OCI-LY3 (cell line): ENCODE results near the gene EEF2K.

Source experiments
- H2AFZ ChIP-seq: fragments of 200-600, 300-600 bp; shearing (Covaris generic); 2 replicates; pipeline ENCODE4 v1.6.0; 2014; ENCODE audit warnings: antibody characterized with exemption, low read depth, low read length
- H3K27ac ChIP-seq: fragments of 200-600, 300-600 bp; sonication (generic); 2 replicates; pipeline ENCODE4 v1.5.1; 2014; ENCODE audit warnings: mild to moderate bottlenecking, low read length, moderate library complexity, mixed read lengths
- H3K27me3 ChIP-seq: fragments of 200-600, 300-600 bp; sonication (generic); 2 replicates; pipeline ENCODE4 v1.6.1; 2014; ENCODE audit warnings: low read depth, low read length, mixed read lengths
- H3K36me3 ChIP-seq: fragments of 200-600, 300-600 bp; sonication (generic); replicated peaks from 2 replicates; pipeline ENCODE3; 2014; ENCODE audit warnings: low read depth, low read length, mixed read lengths
- H3K4me1 ChIP-seq: fragments of 300-600, 200-600 bp; sonication (generic); 2 replicates; pipeline ENCODE4 v1.6.1; 2014; ENCODE audit warnings: low read length, mixed read lengths
- H3K4me2 ChIP-seq: fragments of 200-600, 300-600 bp; sonication (generic); 2 replicates; pipeline ENCODE4 v1.6.1; 2014; ENCODE audit warnings: low read length, mixed read lengths
- H3K4me3 ChIP-seq: fragments of 300-600, 200-600 bp; sonication (generic); 2 replicates; pipeline ENCODE4 v1.5.1; 2014; ENCODE audit warnings: antibody characterized with exemption, mild to moderate bottlenecking, low read length, moderate library complexity
- H3K79me2 ChIP-seq: fragments of 300-600, 200-600 bp; shearing (Covaris generic); 2 replicates; pipeline ENCODE4 v1.6.1; 2014; ENCODE audit warnings: mild to moderate bottlenecking, low read length, mixed read lengths
- H3K9ac ChIP-seq: fragments of 300-600, 200-600 bp; shearing (Covaris generic); 2 replicates; pipeline ENCODE4 v1.6.0; 2014; ENCODE audit warnings: mild to moderate bottlenecking, low read length, moderate library complexity
- H3K9me3 ChIP-seq: fragments of 200-600, 300-600 bp; shearing (Covaris generic); 2 replicates; pipeline ENCODE4 v1.6.1; 2014; ENCODE audit warnings: low read length, mixed read lengths; ENCODE audit not compliant: insufficient read depth
- H4K20me1 ChIP-seq: fragments of 200-600, 300-600 bp; sonication (generic); 2 replicates; pipeline ENCODE4 v1.6.1; 2016; ENCODE audit warnings: low read length, mixed read lengths; ENCODE audit not compliant: insufficient read depth
- EZH2phosphoT487 ChIP-seq: fragments of 200-600 bp; shearing (Covaris generic); IDR thresholded peaks from 2 replicates; pipeline ENCODE4 v1.6.1; 2018; ENCODE audit warnings: antibody characterized with exemption, mixed run types, low read depth
- TF ChIP-seq, protein P1 (sequence below): fragments of 200-600, 300-600 bp; sonication (generic); IDR thresholded peaks from 2 replicates; pipeline ENCODE4 v1.5.1; 2014; ENCODE audit warnings: antibody characterized with exemption, low read length, low read depth

Gene EEF2K

DNA sequence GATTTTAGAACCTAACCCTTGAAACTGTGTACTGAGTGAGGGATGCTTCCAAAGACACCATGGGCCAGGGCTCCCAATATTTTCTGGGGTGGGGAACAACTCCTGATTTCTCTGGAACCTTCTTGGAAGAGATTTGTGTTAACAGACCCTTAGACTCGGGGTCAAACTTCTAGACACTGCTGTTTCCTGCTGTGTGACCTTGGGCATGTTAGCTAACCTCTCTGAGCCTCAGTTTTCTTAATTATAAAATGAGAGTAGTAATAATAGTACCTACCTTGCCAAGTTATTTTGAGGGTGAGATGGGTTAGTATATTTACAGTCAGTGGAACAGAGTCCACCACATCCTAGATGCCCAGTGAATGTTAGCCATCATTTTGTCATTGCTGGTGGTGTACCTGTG is 109.9 kb downstream of the EEF2K start:
- Histone ChIP-seq H3K4me2 (no peak overlapping the region), H3K36me3 (peaks cover 36% of the 10 kb centered on the region), H4K20me1 (no peaks in the 10 kb centered on the region), H3K9ac (no peak overlapping the region), H3K9me3 (no peaks in the 10 kb centered on the region), H3K27me3 (no peaks in the 10 kb centered on the region), H3K27ac (no peak overlapping the region), H2AFZ (no peak overlapping the region), H3K4me3 (no peak overlapping the region), H3K79me2 (no peaks in the 10 kb centered on the region), H3K4me1 (no peaks in the 10 kb centered on the region)
- TF ChIP-seq, protein P1, sequence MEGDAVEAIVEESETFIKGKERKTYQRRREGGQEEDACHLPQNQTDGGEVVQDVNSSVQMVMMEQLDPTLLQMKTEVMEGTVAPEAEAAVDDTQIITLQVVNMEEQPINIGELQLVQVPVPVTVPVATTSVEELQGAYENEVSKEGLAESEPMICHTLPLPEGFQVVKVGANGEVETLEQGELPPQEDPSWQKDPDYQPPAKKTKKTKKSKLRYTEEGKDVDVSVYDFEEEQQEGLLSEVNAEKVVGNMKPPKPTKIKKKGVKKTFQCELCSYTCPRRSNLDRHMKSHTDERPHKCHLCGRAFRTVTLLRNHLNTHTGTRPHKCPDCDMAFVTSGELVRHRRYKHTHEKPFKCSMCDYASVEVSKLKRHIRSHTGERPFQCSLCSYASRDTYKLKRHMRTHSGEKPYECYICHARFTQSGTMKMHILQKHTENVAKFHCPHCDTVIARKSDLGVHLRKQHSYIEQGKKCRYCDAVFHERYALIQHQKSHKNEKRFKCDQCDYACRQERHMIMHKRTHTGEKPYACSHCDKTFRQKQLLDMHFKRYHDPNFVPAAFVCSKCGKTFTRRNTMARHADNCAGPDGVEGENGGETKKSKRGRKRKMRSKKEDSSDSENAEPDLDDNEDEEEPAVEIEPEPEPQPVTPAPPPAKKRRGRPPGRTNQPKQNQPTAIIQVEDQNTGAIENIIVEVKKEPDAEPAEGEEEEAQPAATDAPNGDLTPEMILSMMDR = no peak
- TF ChIP-seq EZH2phosphoT487 = no peak

DNA sequence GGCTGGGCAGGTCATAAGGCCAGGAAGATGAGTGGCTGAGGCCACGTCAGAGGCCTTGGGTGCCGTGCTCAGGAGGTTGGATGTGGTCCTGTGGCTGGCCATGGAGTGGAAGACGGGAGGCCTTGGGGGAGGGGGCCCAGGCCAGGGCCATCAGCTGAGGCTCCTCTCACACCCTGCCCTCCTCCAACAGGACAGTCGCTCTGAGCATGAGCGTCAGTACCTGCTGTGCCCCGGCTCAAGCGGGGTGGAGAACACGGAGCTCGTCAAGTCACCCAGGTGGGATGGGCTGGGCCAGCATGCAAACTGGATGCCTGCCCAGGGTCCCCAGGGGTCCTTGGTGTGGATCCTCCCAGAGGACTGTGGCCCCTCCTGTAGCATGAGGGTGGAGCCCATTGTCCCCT is 110.3 kb downstream of the EEF2K start:
- Histone ChIP-seq H4K20me1 (0 out of 2 replicates have a peak, but pooled peaks cover under 1% of the 10 kb centered on the region), H2AFZ (no peak overlapping the region), H3K79me2 (peaks cover 1% of the 10 kb centered on the region; the same call in 1 of the 2 replicates), H3K9ac (no peak overlapping the region), H3K4me2 (no peak overlapping the region), H3K4me3 (no peak overlapping the region), H3K9me3 (no peaks in the 10 kb centered on the region), H3K27ac (no peak overlapping the region), H3K27me3 (no peaks in the 10 kb centered on the region), H3K36me3 (peaks cover 38% of the 10 kb centered on the region), H3K4me1 (no peaks in the 10 kb centered on the region)
- TF ChIP-seq, protein P1 = no peak
- no peak for TF ChIP-seq EZH2phosphoT487

DNA sequence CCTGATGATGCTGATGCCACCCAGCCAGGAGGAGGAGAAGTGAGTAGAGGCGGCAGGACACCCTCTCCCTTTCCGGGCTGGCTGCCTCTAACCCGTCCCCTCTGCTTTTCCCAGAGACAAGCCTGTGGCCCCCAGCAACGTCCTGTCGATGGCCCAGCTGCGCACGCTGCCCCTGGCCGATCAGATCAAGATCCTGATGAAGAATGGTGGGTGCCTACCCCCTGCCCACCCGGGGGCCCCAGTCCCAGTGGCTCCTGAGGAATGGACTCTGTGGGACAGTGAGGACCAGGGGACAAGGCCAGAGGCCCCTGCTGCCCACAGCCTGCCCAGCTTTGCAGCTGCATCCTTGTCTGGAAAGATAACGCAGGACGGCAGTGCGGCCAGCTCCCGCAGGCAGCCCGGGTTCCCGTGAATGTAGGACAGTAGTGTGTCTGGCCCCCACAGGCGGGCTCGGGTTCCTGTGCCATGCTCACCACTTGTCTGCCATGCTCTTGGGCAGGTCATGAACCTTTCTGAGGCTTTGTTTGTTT is 111.0 kb downstream of the EEF2K start:
- 0 out of 2 replicates have a peak, but pooled peaks cover 6% of the 10 kb centered on the region for H4K20me1 ChIP-seq
- no peak for TF ChIP-seq EZH2phosphoT487
- TF ChIP-seq, protein P1 = no peak
- H3K9ac ChIP-seq = no peak overlapping the region
- H3K4me2 ChIP-seq = no peak overlapping the region
- no peaks in the 10 kb centered on the region for H3K27me3 ChIP-seq
- H3K27ac ChIP-seq = no peak overlapping the region
- no peak overlapping the region for H2AFZ ChIP-seq
- peaks cover 8% of the 10 kb centered on the region; the same call in 1 of the 2 replicates for H3K79me2 ChIP-seq
- H3K4me1 ChIP-seq = no peaks in the 10 kb centered on the region
- H3K36me3 ChIP-seq = peaks cover 40% of the 10 kb centered on the region
- no peaks in the 10 kb centered on the region for H3K9me3 ChIP-seq
- no peak overlapping the region for H3K4me3 ChIP-seq

GRCh38 chr16:22317625-22318024 is 111.5 kb downstream of the EEF2K start:
- peaks cover 46% of the 10 kb centered on the region for H3K36me3 ChIP-seq

More at GRCh38 chr16:22317625-22318024, 111.5 kb downstream of the EEF2K start:
- Histone ChIP-seq H3K27me3 (no peaks in the 10 kb centered on the region), H3K4me1 (no peaks in the 10 kb centered on the region), H4K20me1 (peaks cover 6% of the 10 kb centered on the region; the same call in 1 of the 2 replicates), H3K4me3 (no peak overlapping the region), H2AFZ (no peak overlapping the region), H3K9ac (no peak overlapping the region), H3K4me2 (no peak overlapping the region), H3K79me2 (peaks cover 12% of the 10 kb centered on the region; the same call in 1 of the 2 replicates), H3K27ac (no peak overlapping the region), H3K9me3 (no peaks in the 10 kb centered on the region)
- TF ChIP-seq, protein P1 = no peak
- TF ChIP-seq EZH2phosphoT487 = no peak
